HG03159 (cell line): ENCODE data around the gene GRAMD4.

Experiments
- ATAC-seq: cut with Tn5 transposase; IDR thresholded peaks from one replicate; pipeline ENCODE4 v1.9.1; 2021; ENCODE audit warnings: mild to moderate bottlenecking, moderate library complexity; ENCODE audit not compliant: unreplicated experiment

GRAMD4 gene

GRCh38 chr22:46619830-46620501, at the start of gene GRAMD4:
GRAMD4 (plus strand) TSS chr22:46620386; CDS start chr22:46626800, 6,414 bp downstream.
- ATAC-seq = no peak

- ATAC-seq = no peak
These were observed 48.4 kb upstream of the GRAMD4 start for GRCh38 chr22:46571642-46572250.

GRCh38 chr22:46572911-46573780, 47.0 kb upstream of the GRAMD4 start:
- ATAC-seq = no peak

GRCh38 chr22:46573781-46574437, 46.3 kb upstream of the GRAMD4 start:
- no peak for ATAC-seq

- ATAC-seq = no peak
These were observed 45.7 kb upstream of the GRAMD4 start for GRCh38 chr22:46574438-46574992.

- ATAC-seq = no peak
These were observed 44.9 kb upstream of the GRAMD4 start for GRCh38 chr22:46574993-46575910.

- ATAC-seq = no peak
These were observed 44.2 kb upstream of the GRAMD4 start for GRCh38 chr22:46575911-46576555.

- ATAC-seq = peak; percentile 41
These were observed 43.4 kb upstream of the GRAMD4 start for GRCh38 chr22:46576556-46577367.

GRCh38 chr22:46577368-46578249, 42.6 kb upstream of the GRAMD4 start:
- ATAC-seq = no peak

- ATAC-seq = no peak
These were observed 41.8 kb upstream of the GRAMD4 start for GRCh38 chr22:46578251-46578823.

GRCh38 chr22:46578824-46579561, 41.2 kb upstream of the GRAMD4 start:
- no peak for ATAC-seq

GRCh38 chr22:46579751-46580449, 40.3 kb upstream of the GRAMD4 start:
- no peak for ATAC-seq

GRCh38 chr22:46580940-46581537, 39.1 kb upstream of the GRAMD4 start:
- no peak for ATAC-seq

GRCh38 chr22:46581538-46582244, 38.5 kb upstream of the GRAMD4 start:
- no peak for ATAC-seq
